IPS DF 6.9 (cell line): ENCODE results near the gene P3H2.

Source experiments
- DNase-seq: peaks from one replicate; pipeline ENCODE4 v3.0.0-alpha.2; 2013; ENCODE audit warnings: low read depth, low spot score
- H3K27ac ChIP-seq: one replicate; pipeline ENCODE4 v1.5.1; 2013; ENCODE audit warnings: low read length, control low read depth
- H3K27me3 ChIP-seq: 2 replicates; pipeline ENCODE4 v1.6.1; 2013; ENCODE audit warnings: mild to moderate bottlenecking, low read length; ENCODE audit not compliant: control insufficient read depth, insufficient read depth
- H3K36me3 ChIP-seq: 2 replicates; pipeline ENCODE4 v1.6.1; 2013; ENCODE audit warnings: low read length; ENCODE audit not compliant: control insufficient read depth, insufficient read depth
- H3K4me1 ChIP-seq: 2 replicates; pipeline ENCODE4 v1.6.1; 2013; ENCODE audit warnings: low read length; ENCODE audit not compliant: control insufficient read depth, insufficient read depth
- H3K4me3 ChIP-seq: 2 replicates; pipeline ENCODE4 v1.5.1; 2013; ENCODE audit warnings: mild to moderate bottlenecking, low read length
- H3K9me3 ChIP-seq: 2 replicates; pipeline ENCODE4 v1.6.1; 2013; ENCODE audit warnings: low read length, inconsistent platforms; ENCODE audit not compliant: control insufficient read depth, insufficient read depth
- WGBS: extraction: QIAGEN DNeasy Blood & Tissue Kit; methylation state at CpG from one replicate; pipeline ENCODE4 v1.1.7; 2013; ENCODE audit warnings: mixed read lengths, missing lambda C conversion rate; ENCODE audit not compliant: insufficient read length, insufficient coverage; 5-methylcytosine and 5-hydroxymethylcytosine counted together

P3H2 gene

DNA sequence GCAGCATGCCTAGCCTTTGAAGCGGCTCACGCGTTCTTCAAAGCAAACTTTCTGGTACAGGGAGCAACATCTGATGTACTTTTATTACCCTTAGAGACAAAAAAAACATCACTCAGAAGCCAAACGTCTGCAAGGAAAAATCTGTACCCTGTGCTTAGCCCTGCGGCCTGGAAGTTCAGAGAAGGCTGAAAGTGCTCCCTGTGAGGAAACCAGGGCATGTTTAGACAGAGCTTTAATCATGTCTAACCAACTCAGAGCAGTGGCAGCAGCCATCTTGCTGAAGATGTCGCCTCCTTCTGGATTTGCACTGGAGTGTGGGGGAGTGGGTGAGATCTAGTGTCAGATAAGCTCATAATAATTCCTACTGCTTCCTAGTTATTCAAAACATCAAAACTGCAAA is 170.4 kb downstream of the P3H2 start:
- no peak overlapping the region for H3K4me3 ChIP-seq
- no peaks in the 10 kb centered on the region for H3K36me3 ChIP-seq
- no peak overlapping the region for H3K27ac ChIP-seq
- no peaks in the 10 kb centered on the region for H3K4me1 ChIP-seq
- no peaks in the 10 kb centered on the region for H3K27me3 ChIP-seq
- no peak for DNase-seq
- no CpG with 5 or more reads among the region's 6 CpGs for WGBS
- no peaks in the 10 kb centered on the region for H3K9me3 ChIP-seq

- Histone ChIP-seq H3K27me3 (no peaks in the 10 kb centered on the region), H3K27ac (no peak overlapping the region), H3K4me1 (no peaks in the 10 kb centered on the region), H3K4me3 (no peak overlapping the region), H3K9me3 (no peaks in the 10 kb centered on the region), H3K36me3 (no peaks in the 10 kb centered on the region)
- no CpG with 5 or more reads among the region's 4 CpGs for WGBS
- DNase-seq, result no peak
Observed at GRCh38 chr3:189949580-189949979, 171.1 kb downstream of the P3H2 start.

DNA sequence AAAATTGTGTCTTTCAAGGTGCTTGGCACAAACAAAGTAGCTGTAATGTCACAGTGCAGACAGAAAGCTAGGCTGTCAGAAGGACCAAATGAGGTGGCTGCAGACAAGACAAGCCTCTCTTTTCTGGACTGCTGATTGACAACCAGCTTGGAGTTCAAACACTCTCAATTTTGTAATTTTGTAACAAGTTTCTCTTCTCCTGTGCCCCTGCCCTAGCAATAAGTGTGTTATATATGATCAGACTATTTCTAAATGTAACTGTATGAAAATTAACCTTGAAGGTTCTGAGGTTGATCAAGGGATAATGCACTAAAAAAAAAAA is 172.0 kb downstream of the P3H2 start:
- no peaks in the 10 kb centered on the region for H3K9me3 ChIP-seq
- no peak for DNase-seq
- H3K4me1 ChIP-seq, result no peaks in the 10 kb centered on the region
- H3K36me3 ChIP-seq, result no peaks in the 10 kb centered on the region
- no peaks in the 10 kb centered on the region for H3K27me3 ChIP-seq
- H3K27ac ChIP-seq, result no peak overlapping the region
- no peak overlapping the region for H3K4me3 ChIP-seq

DNA sequence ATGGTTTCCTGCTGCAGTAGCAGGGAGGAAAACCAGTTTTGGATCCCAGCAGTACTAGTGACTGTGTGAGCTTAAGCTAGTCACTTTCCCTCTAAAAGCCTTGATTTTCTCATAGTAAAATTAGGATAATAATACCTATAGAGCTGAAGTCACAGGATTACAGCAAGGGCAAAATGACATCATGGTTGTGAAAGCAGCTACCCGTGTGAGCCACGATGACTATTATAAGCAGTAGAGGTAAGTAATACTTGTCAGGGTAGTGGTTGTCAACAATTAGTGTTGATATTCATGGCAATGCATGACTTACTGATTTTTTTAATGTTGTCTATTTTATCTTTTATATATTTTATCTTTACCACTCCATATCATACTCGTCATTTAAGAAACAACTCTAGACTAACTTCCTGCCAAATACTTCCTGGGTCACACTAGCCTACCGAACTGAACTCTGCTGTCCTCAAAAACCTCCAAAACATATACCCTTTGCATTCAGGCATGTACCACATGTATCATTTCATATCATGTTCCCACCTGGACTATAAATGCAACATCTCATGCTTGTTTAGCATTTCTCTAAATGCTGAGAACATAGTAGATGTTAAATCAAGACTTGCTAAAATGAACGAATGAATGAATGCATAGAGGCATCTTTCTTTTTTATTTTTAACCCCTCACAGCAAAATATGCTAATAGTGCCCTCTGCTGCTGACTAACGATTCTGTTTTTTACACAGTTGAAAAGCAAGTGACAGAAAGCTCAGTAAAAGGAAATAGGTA is 172.6 kb downstream of the P3H2 start:
- Histone ChIP-seq H3K9me3 (no peaks in the 10 kb centered on the region), H3K4me1 (no peaks in the 10 kb centered on the region), H3K27me3 (no peaks in the 10 kb centered on the region), H3K4me3 (no peak overlapping the region), H3K36me3 (no peaks in the 10 kb centered on the region), H3K27ac (no peak overlapping the region)
- WGBS, result 100% methylated on average over 1 of the region's 6 CpGs
- DNase-seq, result no peak

DNA sequence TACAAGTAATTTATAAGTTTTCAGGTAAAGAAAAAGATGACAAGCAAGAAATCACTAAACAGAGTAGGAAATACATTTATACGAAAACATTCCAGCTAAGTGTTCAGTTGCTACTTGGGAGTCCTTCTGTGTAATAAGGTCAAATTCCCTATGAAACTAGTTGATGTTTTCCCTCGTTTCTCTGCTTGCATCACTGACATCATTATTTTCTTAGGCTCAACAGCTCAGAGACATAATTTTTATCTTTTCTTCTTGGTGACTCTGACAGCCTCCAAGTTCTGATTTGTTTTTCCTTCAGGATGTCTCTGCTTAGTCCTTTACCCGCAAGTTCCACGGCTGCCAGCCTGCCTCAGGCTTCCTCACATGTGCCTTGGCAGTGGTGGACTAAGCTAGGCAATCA is 173.6 kb downstream of the P3H2 start:
- Histone ChIP-seq H3K4me3 (no peak overlapping the region), H3K27ac (no peak overlapping the region), H3K9me3 (no peaks in the 10 kb centered on the region), H3K27me3 (no peaks in the 10 kb centered on the region), H3K36me3 (no peaks in the 10 kb centered on the region), H3K4me1 (no peaks in the 10 kb centered on the region)
- no peak for DNase-seq
- WGBS, result no CpG with 5 or more reads among the region's 4 CpGs

- Histone ChIP-seq H3K4me1 (no peaks in the 10 kb centered on the region), H3K36me3 (no peaks in the 10 kb centered on the region), H3K9me3 (no peaks in the 10 kb centered on the region), H3K27ac (no peak overlapping the region), H3K4me3 (no peak overlapping the region), H3K27me3 (no peaks in the 10 kb centered on the region)
- no peak for DNase-seq
- no CpG with 5 or more reads among the region's 6 CpGs for WGBS
Observed at GRCh38 chr3:189945935-189946709, 174.6 kb downstream of the P3H2 start.

DNA sequence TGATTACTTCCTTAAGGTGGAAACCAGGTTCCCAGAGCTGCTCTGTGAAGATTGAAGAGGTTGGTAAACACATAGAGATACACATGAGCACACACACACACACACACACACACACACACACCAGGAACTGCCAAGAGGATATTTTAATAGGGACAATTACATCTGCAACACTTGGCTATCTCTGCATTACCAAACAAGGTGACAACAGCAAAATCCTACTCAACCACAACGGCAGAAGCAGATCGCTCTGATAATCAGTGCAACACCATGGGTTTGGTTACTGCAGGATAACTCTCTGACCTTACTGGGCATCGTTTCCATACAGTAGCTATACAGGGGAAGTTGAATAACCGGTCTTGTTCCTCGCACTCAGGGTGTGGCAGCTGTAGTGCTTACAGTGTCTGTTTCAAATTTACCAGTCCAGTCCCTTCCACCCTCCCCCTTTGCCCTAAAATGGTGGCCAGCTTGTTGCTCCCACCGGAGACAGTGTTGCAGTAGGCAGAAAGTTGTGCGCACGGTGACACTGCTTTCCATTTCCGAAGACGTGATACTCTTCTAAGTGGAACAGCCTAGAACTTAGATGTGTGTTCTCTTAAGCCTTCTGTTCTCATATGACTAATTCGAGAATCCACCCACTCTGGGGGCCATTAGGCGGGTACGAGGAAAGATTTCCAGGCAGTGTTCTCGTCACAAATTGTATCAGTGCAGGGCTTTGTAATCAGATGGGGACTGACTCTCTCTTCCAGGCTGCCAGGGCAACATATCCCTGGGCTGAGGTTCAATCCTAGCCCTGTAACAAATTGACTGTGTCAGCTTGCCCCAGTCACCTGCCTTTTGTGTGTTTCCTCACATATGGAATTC is 176.2 kb downstream of the P3H2 start:
- no peak for DNase-seq
- Histone ChIP-seq H3K36me3 (no peaks in the 10 kb centered on the region), H3K4me3 (no peak overlapping the region), H3K27me3 (no peaks in the 10 kb centered on the region), H3K27ac (no peak overlapping the region), H3K9me3 (no peaks in the 10 kb centered on the region), H3K4me1 (no peaks in the 10 kb centered on the region)
- WGBS, result no CpG with 5 or more reads among the region's 14 CpGs

DNA sequence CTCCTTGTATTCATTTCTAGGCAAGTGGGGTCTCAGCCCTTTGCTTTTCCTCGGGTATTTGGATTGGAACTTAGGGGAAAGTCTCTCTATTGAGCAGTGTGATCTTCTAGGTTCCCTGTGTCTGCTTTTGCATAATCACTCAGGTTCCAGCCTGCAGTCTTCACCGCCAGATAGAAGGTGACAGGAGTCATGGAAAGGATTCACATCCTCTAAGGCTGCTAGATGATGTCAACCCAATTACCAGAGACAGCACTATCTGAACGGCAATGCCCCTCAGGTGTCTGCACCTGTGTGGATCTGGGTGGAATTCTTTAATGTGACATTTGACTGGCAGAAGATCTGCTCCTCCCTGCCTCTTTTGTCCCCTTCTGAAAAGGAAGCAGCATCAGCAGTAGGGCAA is 177.7 kb downstream of the P3H2 start:
- no peaks in the 10 kb centered on the region for H3K9me3 ChIP-seq
- WGBS, result no CpG with 5 or more reads among the region's 3 CpGs
- H3K27me3 ChIP-seq, result no peaks in the 10 kb centered on the region
- H3K27ac ChIP-seq, result no peak overlapping the region
- no peak overlapping the region for H3K4me3 ChIP-seq
- DNase-seq, result no peak
- no peaks in the 10 kb centered on the region for H3K36me3 ChIP-seq
- no peaks in the 10 kb centered on the region for H3K4me1 ChIP-seq

- no peaks in the 10 kb centered on the region for H3K4me1 ChIP-seq
- WGBS, result no CpG with 5 or more reads among the region's 2 CpGs
- no peaks in the 10 kb centered on the region for H3K27me3 ChIP-seq
- H3K36me3 ChIP-seq, result no peaks in the 10 kb centered on the region
- no peak overlapping the region for H3K27ac ChIP-seq
- no peak overlapping the region for H3K4me3 ChIP-seq
- H3K9me3 ChIP-seq, result no peaks in the 10 kb centered on the region
- no peak for DNase-seq
Observed at GRCh38 chr3:189941679-189942078, 179.0 kb downstream of the P3H2 start.

DNA sequence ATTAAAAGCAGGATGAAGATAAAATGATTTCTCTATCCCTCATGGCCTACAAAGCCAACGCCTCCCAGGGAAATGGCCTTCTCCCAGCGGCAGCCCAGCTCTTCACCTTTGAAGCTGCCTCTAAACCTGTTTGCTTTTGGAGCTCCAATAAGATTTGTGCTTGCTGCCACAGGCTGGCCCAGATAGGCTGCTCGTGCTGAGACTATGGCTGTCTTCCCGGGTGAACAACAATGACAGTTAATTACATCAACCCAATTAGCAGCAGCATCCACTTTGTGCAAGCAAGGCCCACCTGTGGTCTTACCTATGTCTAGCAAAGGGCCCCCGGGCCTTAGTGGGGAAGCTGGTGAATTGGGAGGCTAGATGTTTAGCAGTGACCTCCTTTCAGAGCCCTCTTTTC is 179.6 kb downstream of the P3H2 start:
- no peaks in the 10 kb centered on the region for H3K9me3 ChIP-seq
- H3K27me3 ChIP-seq, result no peaks in the 10 kb centered on the region
- no CpG with 5 or more reads among the region's 5 CpGs for WGBS
- H3K27ac ChIP-seq, result no peak overlapping the region
- DNase-seq, result no peak
- H3K4me1 ChIP-seq, result no peaks in the 10 kb centered on the region
- no peak overlapping the region for H3K4me3 ChIP-seq
- H3K36me3 ChIP-seq, result no peaks in the 10 kb centered on the region
